Measurements from ENCODE around the gene PRAMEF12.
"Not testable (repeated sequence)": the region's sequence is repeated elsewhere in the genome, so short reads cannot be mapped to it uniquely, and the experiment has no call there.

Gene PRAMEF12

DNA sequence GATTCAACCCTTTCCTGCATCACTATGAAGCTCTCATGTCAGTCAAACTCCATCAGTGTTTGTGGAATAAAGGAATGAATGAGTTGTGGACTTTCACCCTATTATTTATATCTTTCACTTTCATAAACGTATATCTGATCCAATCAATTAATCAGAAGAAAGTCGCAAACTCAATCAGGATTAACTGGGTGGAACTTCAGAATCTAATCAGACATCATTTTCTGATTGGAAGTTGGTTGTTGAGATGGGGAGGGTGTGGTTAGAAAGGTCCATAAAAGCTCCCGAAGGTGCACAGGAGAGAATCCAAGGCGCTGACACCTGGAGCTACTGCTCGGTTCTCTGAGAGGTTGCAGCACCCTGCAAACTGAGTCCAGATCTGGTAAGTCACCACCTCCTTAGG, at the start of gene PRAMEF12:
Gene PRAMEF12, plus strand, starts transcription at position 301 of the 400 bp plus-strand sequence. CDS start 1,130 bp downstream, outside the sequence.
- DNase-seq (ENCODE audit: low spot score): no peak
- Mint-ChIP-seq H3K4me1 (ENCODE audit: low read depth) (no peaks in the 10 kb centered on the region), H3K27me3 (ENCODE audit: low read depth) (no peaks in the 10 kb centered on the region), H3K9me3 (no peaks in the 10 kb centered on the region), H3K4me3 (no peak within 1 kb of the TSS), H3K27ac (no peak within 1 kb of the TSS), H3K36me3 (ENCODE audit: low read depth) (no peaks in the 10 kb centered on the region)

- Mint-ChIP-seq H3K4me3 (no peak overlapping the region), H3K36me3 (ENCODE audit: low read depth) (no peaks in the 10 kb centered on the region), H3K4me1 (ENCODE audit: low read depth) (no peaks in the 10 kb centered on the region), H3K27ac (no peak overlapping the region), H3K9me3 (peaks cover 12% of the 10 kb centered on the region), H3K27me3 (ENCODE audit: low read depth) (peaks cover 14% of the 10 kb centered on the region)
- DNase-seq (ENCODE audit: low spot score): no peak
Observed at GRCh38 chr1:12728391-12728790, 45.1 kb upstream of the PRAMEF12 start.

DNA sequence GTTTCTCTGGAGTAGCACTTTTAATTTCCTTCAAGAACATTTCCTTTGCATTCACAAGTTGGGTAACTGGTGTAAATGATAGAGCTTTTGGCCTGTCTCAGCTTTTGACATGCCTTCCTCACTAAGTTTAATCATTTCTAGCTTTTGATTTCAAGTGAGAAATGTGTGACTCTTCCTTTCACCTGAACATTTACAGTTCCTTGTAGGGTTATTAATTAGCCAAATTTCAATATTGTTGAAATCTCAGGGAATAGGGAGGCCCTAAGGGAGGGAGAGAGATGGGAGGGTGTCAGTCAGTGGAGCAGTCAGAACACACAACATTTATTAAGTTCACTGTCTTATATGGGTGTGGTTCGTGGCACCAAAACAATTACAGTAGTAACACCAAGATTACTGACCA, 43.4 kb upstream of the PRAMEF12 start:
- no peak overlapping the region for H3K4me3 Mint-ChIP-seq
- peaks cover 18% of the 10 kb centered on the region for H3K27me3 Mint-ChIP-seq (ENCODE audit: low read depth)
- H3K9me3 Mint-ChIP-seq: peaks cover 12% of the 10 kb centered on the region
- H3K36me3 Mint-ChIP-seq (ENCODE audit: low read depth): no peaks in the 10 kb centered on the region
- no peak overlapping the region for H3K27ac Mint-ChIP-seq
- H3K4me1 Mint-ChIP-seq (ENCODE audit: low read depth): no peaks in the 10 kb centered on the region
- no peak for DNase-seq (ENCODE audit: low spot score)

DNA sequence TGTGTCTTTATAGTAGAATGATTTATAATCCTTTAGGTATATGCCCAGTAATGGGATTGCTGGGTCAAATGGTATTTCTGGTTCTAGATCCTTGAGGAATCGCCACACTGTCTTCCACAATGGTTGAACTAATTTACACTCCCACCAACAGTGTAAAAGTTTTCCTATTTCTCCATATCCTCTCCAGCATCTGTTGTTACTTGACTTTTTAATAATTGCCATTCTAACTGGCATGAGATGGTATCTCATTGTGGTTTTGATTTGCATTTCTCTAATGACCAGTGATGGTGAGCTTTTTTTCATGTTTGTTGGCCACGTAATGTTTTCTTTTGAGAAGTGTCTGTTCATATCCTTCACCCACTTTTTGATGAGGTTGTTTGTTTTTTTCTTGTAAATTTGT, 42.5 kb upstream of the PRAMEF12 start:
- Mint-ChIP-seq H3K27me3 (ENCODE audit: low read depth) (peaks cover 18% of the 10 kb centered on the region), H3K9me3 (peaks cover 12% of the 10 kb centered on the region)
- not testable (repeated sequence) for H3K27ac Mint-ChIP-seq; H3K36me3 Mint-ChIP-seq (ENCODE audit: low read depth); H3K4me3 Mint-ChIP-seq; DNase-seq (ENCODE audit: low spot score); H3K4me1 Mint-ChIP-seq (ENCODE audit: low read depth)

GRCh38 chr1:12734651-12735050, 38.9 kb upstream of the PRAMEF12 start:
- Mint-ChIP-seq H3K4me3 (no peak overlapping the region), H3K4me1 (ENCODE audit: low read depth) (no peaks in the 10 kb centered on the region), H3K27ac (no peak overlapping the region), H3K36me3 (ENCODE audit: low read depth) (no peaks in the 10 kb centered on the region), H3K27me3 (ENCODE audit: low read depth) (peaks cover 33% of the 10 kb centered on the region), H3K9me3 (peaks cover 19% of the 10 kb centered on the region)
- no peak for DNase-seq (ENCODE audit: low spot score)

GRCh38 chr1:12738934-12739333, 34.6 kb upstream of the PRAMEF12 start:
- H3K36me3 Mint-ChIP-seq (ENCODE audit: low read depth): no peaks in the 10 kb centered on the region
- H3K4me3 Mint-ChIP-seq: no peak overlapping the region
- no peaks in the 10 kb centered on the region for H3K4me1 Mint-ChIP-seq (ENCODE audit: low read depth)
- no peak for DNase-seq (ENCODE audit: low spot score)
- H3K9me3 Mint-ChIP-seq: peaks cover 7% of the 10 kb centered on the region
- peaks cover 27% of the 10 kb centered on the region for H3K27me3 Mint-ChIP-seq (ENCODE audit: low read depth)
- H3K27ac Mint-ChIP-seq: no peak overlapping the region

GRCh38 chr1:12739613-12740012, 33.9 kb upstream of the PRAMEF12 start:
- no peaks in the 10 kb centered on the region for H3K36me3 Mint-ChIP-seq (ENCODE audit: low read depth)
- H3K27ac Mint-ChIP-seq: no peak overlapping the region
- peaks cover 7% of the 10 kb centered on the region for H3K9me3 Mint-ChIP-seq
- peaks cover 26% of the 10 kb centered on the region for H3K27me3 Mint-ChIP-seq (ENCODE audit: low read depth)
- H3K4me1 Mint-ChIP-seq (ENCODE audit: low read depth): no peaks in the 10 kb centered on the region
- DNase-seq (ENCODE audit: low spot score): no peak
- H3K4me3 Mint-ChIP-seq: no peak overlapping the region

GRCh38 chr1:12741946-12742345, 31.6 kb upstream of the PRAMEF12 start:
- H3K4me3 Mint-ChIP-seq: no peak overlapping the region
- no peaks in the 10 kb centered on the region for H3K36me3 Mint-ChIP-seq (ENCODE audit: low read depth)
- H3K9me3 Mint-ChIP-seq: peaks cover 3% of the 10 kb centered on the region
- H3K27ac Mint-ChIP-seq: no peak overlapping the region
- H3K4me1 Mint-ChIP-seq (ENCODE audit: low read depth): peaks cover 13% of the 10 kb centered on the region
- DNase-seq (ENCODE audit: low spot score): no peak
- H3K27me3 Mint-ChIP-seq (ENCODE audit: low read depth): peaks cover 27% of the 10 kb centered on the region

- peaks cover 29% of the 10 kb centered on the region for H3K9me3 Mint-ChIP-seq
- H3K4me1 Mint-ChIP-seq (ENCODE audit: low read depth): peaks cover 13% of the 10 kb centered on the region
- peak overlapping the region; percentile 7 for H3K4me3 Mint-ChIP-seq
- H3K27ac Mint-ChIP-seq: peak overlapping the region; percentile 17
- no peaks in the 10 kb centered on the region for H3K36me3 Mint-ChIP-seq (ENCODE audit: low read depth)
- H3K27me3 Mint-ChIP-seq (ENCODE audit: low read depth): peaks cover 26% of the 10 kb centered on the region
- no peak for DNase-seq (ENCODE audit: low spot score)
Observed at GRCh38 chr1:12745126-12745991, 28.2 kb upstream of the PRAMEF12 start.

GRCh38 chr1:12745992-12746323, 27.6 kb upstream of the PRAMEF12 start, which contains the start of gene CFAP107:
CFAP107 (plus strand) TSS chr1:12746200; CDS start chr1:12746431, 231 bp downstream.
- H3K4me3 Mint-ChIP-seq: peak within 1 kb of the TSS; percentile 7
- H3K27ac Mint-ChIP-seq: peak within 1 kb of the TSS; percentile 47
- H3K4me1 Mint-ChIP-seq (ENCODE audit: low read depth): peaks cover 13% of the 10 kb centered on the region
- H3K36me3 Mint-ChIP-seq (ENCODE audit: low read depth): no peaks in the 10 kb centered on the region
- H3K9me3 Mint-ChIP-seq: peaks cover 32% of the 10 kb centered on the region
- peaks cover 30% of the 10 kb centered on the region for H3K27me3 Mint-ChIP-seq (ENCODE audit: low read depth)
- peak; percentile 24 for DNase-seq (ENCODE audit: low spot score)

DNA sequence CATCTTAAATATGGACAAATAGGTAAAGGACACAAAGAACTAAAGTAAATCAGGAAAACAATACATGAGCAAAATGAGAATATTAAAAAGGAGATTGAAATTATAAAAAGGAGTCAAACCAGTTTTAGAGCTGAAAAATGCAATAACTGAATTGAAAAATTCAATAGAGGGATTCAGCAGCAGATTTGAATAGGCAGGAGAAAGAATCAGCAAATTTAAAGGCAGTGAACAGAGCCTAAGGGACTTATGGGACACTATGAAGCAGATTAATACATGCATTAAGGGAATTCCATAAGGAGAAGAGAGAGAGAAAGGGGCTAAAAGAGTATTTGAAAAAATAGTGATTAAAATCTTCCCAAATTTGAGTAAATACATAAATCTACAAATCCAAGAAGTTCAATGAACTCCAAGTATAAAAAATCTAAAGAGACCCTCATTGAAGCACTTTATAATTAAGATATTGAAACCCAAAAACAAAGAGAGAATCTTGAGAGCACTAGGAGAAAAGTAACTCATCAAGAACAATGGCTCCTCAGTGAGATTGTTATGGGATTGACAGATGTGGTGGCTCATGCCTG, 24.7 kb upstream of the PRAMEF12 start:
- Mint-ChIP-seq H3K9me3 (peaks cover 32% of the 10 kb centered on the region), H3K4me1 (ENCODE audit: low read depth) (peaks cover 13% of the 10 kb centered on the region), H3K36me3 (ENCODE audit: low read depth) (no peaks in the 10 kb centered on the region), H3K27ac (no peak overlapping the region), H3K4me3 (no peak overlapping the region), H3K27me3 (ENCODE audit: low read depth) (peaks cover 37% of the 10 kb centered on the region)
- DNase-seq (ENCODE audit: low spot score): no peak

DNA sequence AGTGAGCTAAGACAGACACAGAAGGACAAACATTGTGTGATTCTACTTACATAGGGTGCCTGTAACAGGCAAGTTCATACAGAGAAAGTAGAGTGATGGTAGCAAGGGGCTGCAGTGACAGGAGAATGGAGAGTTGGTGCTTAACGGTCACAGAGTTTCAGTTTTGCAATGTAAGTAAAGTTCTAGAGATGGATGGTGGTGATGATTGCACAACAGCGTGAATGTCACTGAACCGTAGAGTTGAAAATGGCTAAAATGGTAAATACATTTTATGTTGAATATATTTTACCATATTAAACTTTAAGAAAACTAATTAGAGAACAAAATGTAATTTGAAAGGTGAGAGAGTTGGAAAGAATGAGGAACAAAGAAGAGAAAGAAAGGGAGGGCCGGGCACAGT, 18.8 kb upstream of the PRAMEF12 start:
- Mint-ChIP-seq H3K36me3 (ENCODE audit: low read depth) (no peaks in the 10 kb centered on the region), H3K4me3 (no peak overlapping the region), H3K9me3 (peaks cover 10% of the 10 kb centered on the region), H3K27me3 (ENCODE audit: low read depth) (peaks cover 22% of the 10 kb centered on the region), H3K4me1 (ENCODE audit: low read depth) (no peaks in the 10 kb centered on the region), H3K27ac (no peak overlapping the region)
- no peak for DNase-seq (ENCODE audit: low spot score)

DNA sequence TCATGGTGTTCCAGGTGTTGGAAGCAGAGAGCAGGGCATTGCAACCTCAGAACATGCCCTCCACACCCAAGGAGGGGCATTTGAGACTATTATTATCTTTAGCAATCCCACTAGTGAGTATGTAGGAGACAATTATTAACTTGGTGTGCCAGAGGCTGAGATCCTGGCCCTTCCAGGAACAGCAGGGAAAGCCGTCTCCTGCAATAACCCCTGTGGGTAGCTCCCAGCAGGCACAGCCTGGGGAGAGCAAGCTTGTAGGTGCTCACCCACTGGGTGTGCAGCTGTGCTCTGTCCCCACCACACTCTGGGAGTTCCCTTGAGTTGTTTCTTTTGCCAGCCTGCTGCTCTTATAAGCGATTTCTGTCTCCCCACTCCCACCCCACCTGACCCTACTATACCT, 17.3 kb upstream of the PRAMEF12 start:
- Mint-ChIP-seq H3K27me3 (ENCODE audit: low read depth) (peaks cover 13% of the 10 kb centered on the region), H3K4me1 (ENCODE audit: low read depth) (no peaks in the 10 kb centered on the region)
- no peak for DNase-seq (ENCODE audit: low spot score)

DNA sequence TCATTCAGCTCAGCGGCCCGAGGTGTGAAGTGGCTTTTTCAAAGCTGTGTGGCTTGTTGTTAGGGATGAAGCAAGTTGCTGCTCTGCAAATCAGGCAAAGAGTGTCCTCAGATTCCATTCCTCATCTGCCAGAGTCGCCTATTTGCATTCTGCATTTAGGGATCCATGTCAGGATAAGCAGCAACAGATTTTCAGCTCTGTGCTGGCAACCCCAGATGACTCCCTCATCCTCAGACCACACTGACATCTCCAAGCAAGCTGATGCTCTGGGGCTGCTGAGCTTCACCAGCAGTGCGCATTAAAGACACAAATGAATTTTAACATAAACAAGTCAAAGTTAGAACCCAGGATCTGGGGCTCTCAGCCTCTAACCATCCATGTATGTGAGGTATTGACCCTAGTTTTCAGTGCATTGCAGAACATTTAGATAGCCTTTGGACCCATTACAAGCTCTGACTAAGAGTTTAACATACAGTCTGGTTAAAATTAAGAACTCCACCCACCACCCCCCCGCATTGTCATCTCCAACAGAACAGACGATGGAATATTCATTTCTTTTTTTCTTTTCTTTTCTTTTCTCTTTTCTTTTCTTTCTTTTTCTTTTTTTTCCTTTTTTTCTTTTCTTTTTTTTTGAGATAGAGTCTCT, 16.6 kb upstream of the PRAMEF12 start:
- no peak for DNase-seq (ENCODE audit: low spot score)
- Mint-ChIP-seq H3K27me3 (ENCODE audit: low read depth) (peaks cover 10% of the 10 kb centered on the region), H3K27ac (no peak overlapping the region), H3K4me1 (ENCODE audit: low read depth) (no peaks in the 10 kb centered on the region), H3K4me3 (no peak overlapping the region), H3K36me3 (ENCODE audit: low read depth) (no peaks in the 10 kb centered on the region), H3K9me3 (no peaks in the 10 kb centered on the region)

More for the DNA sequence above, 17.3 kb upstream of the PRAMEF12 start:
- H3K27ac Mint-ChIP-seq: no peak overlapping the region
- H3K4me3 Mint-ChIP-seq: no peak overlapping the region
- H3K36me3 Mint-ChIP-seq (ENCODE audit: low read depth): no peaks in the 10 kb centered on the region
- no peaks in the 10 kb centered on the region for H3K9me3 Mint-ChIP-seq
